Fibroblast of pulmonary artery (primary cell): Measurements from ENCODE around the gene AMOT.

Experiments
- DNase-seq: peaks from one replicate; pipeline ENCODE4 v3.0.0-alpha.2; 2010; ENCODE audit warnings: low read depth
- H3K4me3 ChIP-seq: replicated peaks from 2 replicates; pipeline ENCODE4 v1.5.1; 2011; ENCODE audit warnings: low read depth, mild to moderate bottlenecking, control low read depth, low read length, moderate library complexity
- TF ChIP-seq, protein P1 (sequence below): IDR thresholded peaks from 2 replicates; pipeline ENCODE4 v1.5.1; 2011; ENCODE audit warnings: mild to moderate bottlenecking, control low read depth, low read length, inconsistent platforms; ENCODE audit errors: missing control alignments

Gene AMOT

GRCh38 chrX:112769034-112769433 is 71.6 kb downstream of the AMOT start:
- DNase-seq, result no peak
- TF ChIP-seq, protein P1, sequence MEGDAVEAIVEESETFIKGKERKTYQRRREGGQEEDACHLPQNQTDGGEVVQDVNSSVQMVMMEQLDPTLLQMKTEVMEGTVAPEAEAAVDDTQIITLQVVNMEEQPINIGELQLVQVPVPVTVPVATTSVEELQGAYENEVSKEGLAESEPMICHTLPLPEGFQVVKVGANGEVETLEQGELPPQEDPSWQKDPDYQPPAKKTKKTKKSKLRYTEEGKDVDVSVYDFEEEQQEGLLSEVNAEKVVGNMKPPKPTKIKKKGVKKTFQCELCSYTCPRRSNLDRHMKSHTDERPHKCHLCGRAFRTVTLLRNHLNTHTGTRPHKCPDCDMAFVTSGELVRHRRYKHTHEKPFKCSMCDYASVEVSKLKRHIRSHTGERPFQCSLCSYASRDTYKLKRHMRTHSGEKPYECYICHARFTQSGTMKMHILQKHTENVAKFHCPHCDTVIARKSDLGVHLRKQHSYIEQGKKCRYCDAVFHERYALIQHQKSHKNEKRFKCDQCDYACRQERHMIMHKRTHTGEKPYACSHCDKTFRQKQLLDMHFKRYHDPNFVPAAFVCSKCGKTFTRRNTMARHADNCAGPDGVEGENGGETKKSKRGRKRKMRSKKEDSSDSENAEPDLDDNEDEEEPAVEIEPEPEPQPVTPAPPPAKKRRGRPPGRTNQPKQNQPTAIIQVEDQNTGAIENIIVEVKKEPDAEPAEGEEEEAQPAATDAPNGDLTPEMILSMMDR, result no peak
- no peak overlapping the region for H3K4me3 ChIP-seq

DNA sequence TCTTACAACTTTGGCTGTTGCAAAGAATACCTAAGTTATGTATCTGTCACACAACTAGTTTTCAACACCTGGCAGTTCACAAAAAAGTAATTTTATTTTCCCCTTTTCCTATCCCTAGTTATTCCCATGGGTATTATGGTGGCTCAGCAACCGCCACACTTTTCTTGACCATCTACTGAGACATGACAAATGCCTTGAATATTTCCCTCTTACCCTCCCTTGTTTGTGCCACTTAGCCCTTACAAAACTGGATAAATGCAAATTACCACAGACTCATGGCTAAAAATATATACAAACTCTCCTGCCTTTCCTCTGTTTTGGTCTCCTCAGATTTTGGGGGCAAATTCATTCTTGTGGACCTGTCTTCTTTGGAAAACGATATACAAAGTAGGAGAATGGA is 72.1 kb downstream of the AMOT start:
- H3K4me3 ChIP-seq, result no peak overlapping the region
- no peak for DNase-seq
- TF ChIP-seq, protein P1, result no peak

DNA sequence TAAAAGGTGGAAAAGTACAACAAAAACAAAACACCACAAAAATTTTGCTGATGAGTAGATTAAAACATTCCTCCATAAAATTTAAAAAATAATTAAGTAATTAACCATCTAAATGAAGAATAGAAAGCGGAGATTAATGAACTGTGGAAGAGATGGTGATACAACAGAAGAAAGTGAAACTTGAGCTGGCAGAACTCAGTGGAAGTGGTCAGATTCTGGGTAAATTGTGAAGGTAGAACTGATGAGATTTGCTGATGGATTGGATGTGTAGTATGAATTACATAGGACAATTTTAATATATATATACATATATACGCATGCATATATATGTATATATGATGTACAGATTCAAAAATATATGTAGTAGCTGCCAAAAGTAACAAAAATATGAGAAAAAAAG is 73.9 kb downstream of the AMOT start:
- TF ChIP-seq, protein P1, result no peak
- DNase-seq, result no peak

DNA sequence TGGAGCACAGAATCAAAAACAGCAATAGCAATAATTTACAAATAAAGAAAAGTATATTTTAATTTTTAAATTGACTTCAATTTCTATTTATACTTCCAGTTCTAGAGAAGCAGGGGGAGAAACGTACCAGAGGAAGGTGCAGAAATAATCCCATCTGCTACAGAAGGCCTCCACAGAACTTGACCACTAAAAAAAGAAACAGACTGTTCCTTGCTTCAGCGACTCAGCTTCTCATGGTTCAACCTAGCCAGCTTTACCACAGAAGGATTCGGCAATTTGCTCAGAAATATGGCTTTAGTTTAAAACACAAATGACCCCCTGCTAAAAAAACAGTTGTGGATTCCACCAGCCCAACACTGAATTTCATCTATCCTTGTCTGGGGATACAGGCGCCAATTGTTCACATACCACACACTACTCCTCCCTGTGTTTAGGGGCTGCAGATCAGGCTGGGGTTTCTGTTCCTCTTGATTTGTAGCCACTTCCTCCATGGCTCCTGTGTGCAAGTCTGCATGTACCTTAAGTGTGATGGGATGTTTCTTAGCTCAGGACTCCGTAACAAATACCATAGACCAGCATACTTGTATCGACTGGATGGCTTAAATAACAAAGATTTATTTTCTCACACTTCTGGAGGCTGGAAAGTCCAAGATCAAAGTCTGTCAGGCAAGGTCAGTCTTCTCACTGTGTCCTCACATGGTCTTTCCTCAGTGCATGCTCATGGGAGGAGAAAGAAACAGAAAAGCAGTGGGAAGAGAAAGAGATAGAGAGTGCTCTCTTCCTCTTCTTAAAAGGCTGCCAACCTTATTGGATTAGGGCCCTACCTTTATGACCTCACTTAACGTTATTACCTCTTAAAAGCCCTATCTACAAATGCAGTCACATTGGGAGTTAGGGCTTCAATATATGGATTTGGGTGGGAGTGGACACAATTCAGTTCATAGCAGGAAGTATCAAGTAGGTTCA is 79.1 kb downstream of the AMOT start:
- no peak for DNase-seq
- TF ChIP-seq, protein P1, result no peak
- H3K4me3 ChIP-seq, result no peak overlapping the region

More for the DNA sequence above, 73.9 kb downstream of the AMOT start:
- H3K4me3 ChIP-seq, result no peak overlapping the region

GRCh38 chrX:112760697-112761096 is 79.9 kb downstream of the AMOT start:
- TF ChIP-seq, protein P1, result peak; percentile 4
- no peak for DNase-seq
- H3K4me3 ChIP-seq, result no peak overlapping the region

- TF ChIP-seq, protein P1, result no peak
- no peak for DNase-seq
- no peak overlapping the region for H3K4me3 ChIP-seq
Observed at GRCh38 chrX:112759966-112760365, 80.7 kb downstream of the AMOT start.
